GM19468 (cell line): Measurements from ENCODE around the gene UBXN11.
A peak's percentile ranks its signal among the peaks of the same experiment; 100 is the strongest.

Source experiments
- ATAC-seq: cut with Tn5 transposase; IDR thresholded peaks from one replicate; pipeline ENCODE4 v1.9.1; 2021; ENCODE audit warnings: mild to moderate bottlenecking, moderate library complexity, moderate number of reproducible peaks; ENCODE audit not compliant: unreplicated experiment; ENCODE audit errors: extremely low read depth

UBXN11 gene

GRCh38 chr1:26277261-26277661 lies 29.2 kb downstream of the UBXN11 start:
- ATAC-seq, result no peak

- no peak for ATAC-seq
These were observed 30.0 kb downstream of the UBXN11 start for GRCh38 chr1:26276432-26276838.

- ATAC-seq, result no peak
These were observed 30.6 kb downstream of the UBXN11 start for GRCh38 chr1:26275580-26276431.

GRCh38 chr1:26274801-26275425 lies 31.5 kb downstream of the UBXN11 start:
- ATAC-seq, result no peak

- no peak for ATAC-seq
These were observed 37.3 kb downstream of the UBXN11 start for GRCh38 chr1:26269198-26269550.

GRCh38 chr1:26268290-26269197 lies 37.9 kb downstream of the UBXN11 start:
- ATAC-seq, result no peak

- ATAC-seq, result no peak
These were observed 41.0 kb downstream of the UBXN11 start for GRCh38 chr1:26265405-26265804.

GRCh38 chr1:26263212-26263611 lies 43.2 kb downstream of the UBXN11 start:
- ATAC-seq, result no peak

GRCh38 chr1:26259578-26259977 lies 46.9 kb downstream of the UBXN11 start:
- no peak for ATAC-seq

- no peak for ATAC-seq
These were observed 47.4 kb downstream of the UBXN11 start for GRCh38 chr1:26259005-26259404.

GRCh38 chr1:26257222-26257621 lies 49.2 kb downstream of the UBXN11 start:
- ATAC-seq, result no peak

- no peak for ATAC-seq
These were observed 52.0 kb downstream of the UBXN11 start for GRCh38 chr1:26254404-26254803.

- ATAC-seq, result no peak
These were observed 53.7 kb downstream of the UBXN11 start for GRCh38 chr1:26252718-26253117.

GRCh38 chr1:26239936-26240335 lies 66.5 kb downstream of the UBXN11 start:
- no peak for ATAC-seq

GRCh38 chr1:26237230-26237966 lies 69.0 kb downstream of the UBXN11 start:
- ATAC-seq, result no peak

GRCh38 chr1:26234644-26235370 lies 71.6 kb downstream of the UBXN11 start:
- ATAC-seq, result no peak

GRCh38 chr1:26233903-26234643 lies 72.4 kb downstream of the UBXN11 start, which contains the start of gene CEP85:
Gene CEP85 (plus strand): TSS chr1:26234200. CDS start chr1:26239784, 5,584 bp downstream.
- peak; percentile 78 for ATAC-seq
